SHP77 (cell line): ENCODE results near the gene LRRC8B.
"Not testable (repeated sequence)": the region's sequence is repeated elsewhere in the genome, so short reads cannot be mapped to it uniquely, and the experiment has no call there.

Source experiments
- DNase-seq, 2 experiments: peaks; one replicate each; lab custom pipeline; 2025; lab: John Stamatoyannopoulos, UW

Gene LRRC8B

GRCh38 chr1:89524369-89525168, at the start of gene LRRC8B:
Gene LRRC8B (plus strand): TSS chr1:89524829. CDS start chr1:89582651, 57,822 bp downstream.
- peak; percentile 75 to 82 for DNase-seq

GRCh38 chr1:89475269-89475668, 49.4 kb upstream of the LRRC8B start:
- DNase-seq = no peak

- no peak for DNase-seq
Measured at GRCh38 chr1:89476072-89476471, 48.6 kb upstream of the LRRC8B start.

- peak; percentile 71 to 86 for DNase-seq
Measured at GRCh38 chr1:89483010-89483756, 41.4 kb upstream of the LRRC8B start.

- no peak for DNase-seq
Measured at GRCh38 chr1:89483757-89484077, 40.9 kb upstream of the LRRC8B start.

GRCh38 chr1:89484092-89485038, 40.3 kb upstream of the LRRC8B start:
- DNase-seq = no peak

- DNase-seq = no peak
Measured at GRCh38 chr1:89487972-89488371, 36.7 kb upstream of the LRRC8B start.

GRCh38 chr1:89489047-89489729, 35.4 kb upstream of the LRRC8B start:
- no peak for DNase-seq

GRCh38 chr1:89490389-89490788, 34.2 kb upstream of the LRRC8B start:
- DNase-seq = no peak

GRCh38 chr1:89499320-89499719, 25.3 kb upstream of the LRRC8B start:
- DNase-seq = no peak

- DNase-seq = no peak
Measured at GRCh38 chr1:89502042-89502441, 22.6 kb upstream of the LRRC8B start.

GRCh38 chr1:89502895-89503294, 21.7 kb upstream of the LRRC8B start:
- no peak for DNase-seq

- DNase-seq = no peak
Measured at GRCh38 chr1:89503690-89504089, 20.9 kb upstream of the LRRC8B start.

GRCh38 chr1:89510061-89510460, 14.6 kb upstream of the LRRC8B start:
- DNase-seq = not testable (repeated sequence)

- DNase-seq = no peak
Measured at GRCh38 chr1:89512996-89513720, 11.5 kb upstream of the LRRC8B start.

- DNase-seq = peak in 1 of 2 experiments; percentile 1
Measured at GRCh38 chr1:89516055-89516454, 8.6 kb upstream of the LRRC8B start.

- no peak for DNase-seq
Measured at GRCh38 chr1:89518221-89518631, 6.4 kb upstream of the LRRC8B start.

GRCh38 chr1:89519779-89520358, 4.8 kb upstream of the LRRC8B start:
- DNase-seq = peak; percentile 20 to 25

- not testable (repeated sequence) for DNase-seq
Measured at GRCh38 chr1:89521977-89522376, 2.7 kb upstream of the LRRC8B start.

GRCh38 chr1:89523572-89524368, 859 bp upstream of the LRRC8B start:
- DNase-seq = peak; percentile 60 to 77
